GM12872 (cell line): ENCODE results near the gene CYSTM1.

Experiments
- CTCF ChIP-seq: IDR thresholded peaks from 3 replicates; pipeline ENCODE4 v1.5.1; 2011; ENCODE audit warnings: low read depth, mild to moderate bottlenecking, low read length, moderate library complexity; ENCODE audit not compliant: insufficient read depth

The CYSTM1 gene

GRCh38 chr5:140151144-140152021, 23.6 kb upstream of the CYSTM1 start:
- no peak for TF ChIP-seq CTCF

- no peak for TF ChIP-seq CTCF
Observed at GRCh38 chr5:140152022-140152999, 22.7 kb upstream of the CYSTM1 start.

- no peak for TF ChIP-seq CTCF
Observed at GRCh38 chr5:140153255-140153654, 21.7 kb upstream of the CYSTM1 start.

- no peak for TF ChIP-seq CTCF
Observed at GRCh38 chr5:140153905-140154304, 21.1 kb upstream of the CYSTM1 start.

GRCh38 chr5:140157032-140157781, 17.8 kb upstream of the CYSTM1 start:
- TF ChIP-seq CTCF: peak; percentile 78

DNA sequence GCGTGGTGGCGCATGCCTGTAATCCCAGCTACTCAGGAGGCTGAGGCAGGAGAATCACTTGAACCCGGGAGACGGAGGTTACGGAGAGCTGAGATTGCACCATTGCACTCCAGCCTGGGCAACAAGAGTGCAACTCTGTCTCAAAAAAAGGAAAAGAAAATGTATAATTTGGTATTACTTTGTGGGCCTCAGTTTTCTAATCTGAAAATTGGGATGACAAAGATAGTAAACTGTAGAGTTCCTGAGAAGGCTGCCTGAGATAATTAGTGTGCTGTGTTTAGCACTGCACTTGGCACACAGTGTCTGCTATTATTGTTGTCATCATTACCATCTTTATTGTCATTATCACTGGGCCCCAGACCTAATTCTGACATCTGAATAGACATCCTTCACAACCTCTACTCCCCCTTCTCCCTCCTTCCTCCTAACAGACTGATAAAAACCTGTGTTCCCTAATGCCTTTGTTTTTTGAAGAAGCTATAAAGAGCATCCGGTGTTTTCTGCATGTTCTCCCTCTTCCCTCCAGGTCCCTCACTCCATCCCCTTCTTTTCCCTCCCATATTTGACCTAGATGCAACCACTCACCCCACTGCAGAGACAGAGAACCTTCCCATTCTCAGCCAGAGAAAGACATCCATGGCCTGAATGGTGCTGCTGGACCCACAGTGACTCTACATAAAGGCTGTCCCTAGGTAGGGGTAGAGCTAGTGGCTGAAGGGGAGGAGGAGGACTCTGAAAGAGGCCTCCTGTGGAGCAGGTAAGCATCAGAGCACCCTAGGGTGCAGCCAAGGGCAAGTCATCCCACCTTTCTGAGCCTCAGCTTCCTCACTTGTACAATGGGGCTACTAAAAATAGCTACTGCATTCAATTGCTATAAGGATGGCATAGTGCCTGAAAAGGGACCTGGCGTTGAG, 15.7 kb upstream of the CYSTM1 start:
- no peak for TF ChIP-seq CTCF
